GM19467 (cell line): ENCODE measurements around the gene TMEM89.

ENCODE experiments used
- ATAC-seq: cut with Tn5 transposase; IDR thresholded peaks from one replicate; pipeline ENCODE4 v1.9.1; 2021; ENCODE audit warnings: mild to moderate bottlenecking, moderate library complexity; ENCODE audit not compliant: unreplicated experiment

TMEM89 gene

GRCh38 chr3:48642605-48643004, 21.0 kb upstream of the TMEM89 start:
- ATAC-seq = no peak

- ATAC-seq = no peak
Measured at GRCh38 chr3:48641396-48641795, 19.8 kb upstream of the TMEM89 start.

- no peak for ATAC-seq
Measured at GRCh38 chr3:48639944-48640606, 18.5 kb upstream of the TMEM89 start.

GRCh38 chr3:48637305-48637704, 15.7 kb upstream of the TMEM89 start:
- no peak for ATAC-seq

- no peak for ATAC-seq
Measured at GRCh38 chr3:48636149-48636655, 14.6 kb upstream of the TMEM89 start.

GRCh38 chr3:48635222-48636021, 13.9 kb upstream of the TMEM89 start, which contains the start of gene SLC26A6:
TSS of gene SLC26A6 (minus strand) at chr3:48635461. CDS start at chr3:48635393, 68 bp downstream.
- peak; percentile 91 for ATAC-seq

- ATAC-seq = no peak
Measured at GRCh38 chr3:48634661-48635221, 13.2 kb upstream of the TMEM89 start.

GRCh38 chr3:48633743-48634142, 12.2 kb upstream of the TMEM89 start:
- ATAC-seq = no peak

- no peak for ATAC-seq
Measured at GRCh38 chr3:48633256-48633655, 11.7 kb upstream of the TMEM89 start.

- ATAC-seq = no peak
Measured at GRCh38 chr3:48631516-48632448, 10.2 kb upstream of the TMEM89 start.

GRCh38 chr3:48630833-48631232, 9.3 kb upstream of the TMEM89 start:
- no peak for ATAC-seq

GRCh38 chr3:48630407-48630806, 8.8 kb upstream of the TMEM89 start:
- ATAC-seq = no peak

- ATAC-seq = no peak
Measured at GRCh38 chr3:48629894-48630293, 8.3 kb upstream of the TMEM89 start.

GRCh38 chr3:48628277-48629017, 6.9 kb upstream of the TMEM89 start:
- ATAC-seq = no peak

- ATAC-seq = no peak
Measured at GRCh38 chr3:48625600-48625999, 4.0 kb upstream of the TMEM89 start.

- ATAC-seq = no peak
Measured at GRCh38 chr3:48624767-48625166, 3.2 kb upstream of the TMEM89 start.

GRCh38 chr3:48623851-48624547, 2.4 kb upstream of the TMEM89 start:
- no peak for ATAC-seq

- no peak for ATAC-seq
Measured at GRCh38 chr3:48619541-48620524, 1.7 kb downstream of the TMEM89 start.
